ENCODE measurements around the gene VMP1.

- no peak for TF ChIP-seq CTCF (IDR thresholded peaks at IDR 0.05; ENCODE audit: borderline replicate concordance, extremely low read depth, low read length, poor library complexity, severe bottlenecking)
- no peak for TF ChIP-seq EZH2 (IDR thresholded peaks at IDR 0.05; ENCODE audit: borderline replicate concordance, low read depth, low read length, severe bottlenecking)
These were observed 59.0 kb downstream of the VMP1 start for GRCh38 chr17:59766491-59766890.
